GM19025 (cell line): ENCODE results near the gene FYN.

Experiments used
- ATAC-seq: cut with Tn5 transposase; IDR thresholded peaks from one replicate; pipeline ENCODE4 v1.9.1; 2021; ENCODE audit warnings: mild to moderate bottlenecking, low read depth, moderate library complexity; ENCODE audit not compliant: unreplicated experiment

FYN gene

DNA sequence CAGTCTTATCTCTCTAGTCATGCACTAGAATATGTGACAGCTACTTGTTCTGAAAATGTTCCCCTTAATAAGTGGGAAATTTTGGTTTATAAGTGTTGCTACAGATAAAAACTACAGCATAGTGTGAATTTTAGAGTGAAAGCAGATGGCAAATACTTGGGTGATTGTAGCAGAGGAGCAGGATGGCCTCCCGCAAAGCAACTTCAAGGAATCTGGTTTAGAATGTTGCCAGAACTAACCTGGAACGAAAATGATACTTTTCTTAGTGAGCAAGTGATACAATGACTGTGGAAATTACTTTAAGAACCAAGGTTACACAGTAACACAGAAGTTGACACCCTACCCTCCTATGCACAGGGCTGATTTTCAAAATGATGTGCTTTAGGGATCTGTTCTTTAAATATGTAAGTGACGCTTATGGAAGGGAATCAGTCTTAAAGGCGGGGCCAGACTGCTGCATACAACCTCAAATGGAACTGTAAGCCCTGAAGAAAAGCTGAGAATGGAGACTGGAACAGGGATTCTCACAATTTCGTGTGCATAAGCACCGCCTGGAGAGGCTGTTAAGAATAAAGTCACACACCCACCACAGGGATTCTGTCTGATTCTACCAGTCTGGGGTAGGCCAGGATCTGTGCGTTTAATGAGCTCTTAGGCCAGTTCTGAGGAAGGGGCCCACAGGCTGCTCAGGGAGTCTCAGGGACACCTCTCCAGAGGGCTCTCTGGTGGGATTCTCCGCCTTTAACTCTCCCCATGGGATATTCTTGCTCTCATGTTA is 97.9 kb downstream of the FYN start:
- ATAC-seq, result no peak

DNA sequence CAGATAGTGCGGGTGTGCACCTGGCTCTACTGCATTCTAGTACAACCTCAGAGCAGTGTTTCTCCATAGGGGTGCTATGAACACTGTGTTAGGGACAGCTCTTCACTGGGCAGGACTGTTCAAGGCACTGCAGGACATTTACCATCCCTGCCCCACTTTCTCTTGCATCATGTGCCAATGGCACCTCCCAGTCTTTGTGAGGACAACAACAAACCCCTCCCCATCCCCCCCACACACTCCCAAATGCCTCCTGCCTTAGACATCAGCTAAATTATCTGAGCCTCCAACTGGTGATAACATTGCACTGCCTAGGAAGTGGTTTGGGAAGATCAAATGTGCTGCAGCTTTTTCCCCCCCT is 98.9 kb downstream of the FYN start:
- ATAC-seq, result no peak

DNA sequence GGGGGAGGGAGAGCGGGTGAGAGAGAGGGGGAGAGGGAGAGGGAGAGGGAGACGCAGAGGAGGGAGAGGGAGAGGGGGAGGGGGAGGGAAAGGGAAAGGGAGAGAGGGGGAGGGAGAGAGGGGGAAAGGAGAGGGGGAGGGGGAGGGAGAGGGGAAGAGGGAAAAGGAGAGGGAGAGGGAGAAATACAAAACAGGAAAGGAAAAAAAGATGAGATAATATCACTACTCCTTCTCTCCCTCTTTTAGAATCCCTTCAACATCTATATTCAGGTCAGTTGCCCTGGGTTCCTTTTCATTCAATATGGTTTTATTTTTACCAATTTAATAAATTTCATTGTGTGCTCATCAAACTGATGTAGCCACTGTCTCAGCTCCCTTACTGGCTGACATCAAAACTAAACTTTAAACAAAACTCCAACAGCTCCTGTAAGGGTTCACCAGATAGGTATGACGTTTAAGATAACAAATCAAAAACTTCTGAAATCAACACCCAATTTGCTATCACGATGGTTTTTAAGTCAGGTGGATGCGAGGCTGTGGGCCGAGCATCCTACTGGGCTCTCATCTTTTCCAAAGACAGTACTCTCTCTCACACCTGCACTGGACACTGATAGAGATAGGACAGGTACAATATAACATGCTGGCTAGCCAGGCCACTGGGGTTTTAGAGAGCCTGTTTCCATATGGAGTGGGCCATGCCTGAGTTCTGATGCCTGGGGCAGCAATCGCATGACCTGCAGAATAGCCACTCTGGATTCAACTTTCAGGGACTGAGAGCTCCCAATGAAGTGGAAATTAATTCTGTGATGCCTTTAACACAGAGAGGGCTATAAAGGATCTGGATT is 99.5 kb downstream of the FYN start:
- ATAC-seq, result no peak

DNA sequence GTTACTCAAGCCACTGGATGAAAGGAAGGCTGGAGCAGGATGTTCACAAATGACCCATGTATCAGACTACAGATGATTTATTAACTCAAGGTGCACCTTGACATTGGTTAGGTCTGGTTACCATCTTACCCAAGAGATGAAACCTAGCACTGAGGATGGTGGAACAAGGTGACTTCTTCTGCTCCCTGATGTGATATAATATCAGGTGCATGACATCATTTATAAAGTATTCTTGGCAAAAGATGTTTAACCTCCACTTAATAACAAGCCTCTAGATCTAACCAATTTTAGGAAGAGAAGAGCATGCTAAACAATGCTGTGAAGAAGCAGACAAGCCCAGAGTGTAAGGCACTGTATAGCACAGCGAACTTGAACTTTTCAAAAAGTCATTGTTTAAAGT is 100.9 kb downstream of the FYN start:
- no peak for ATAC-seq

DNA sequence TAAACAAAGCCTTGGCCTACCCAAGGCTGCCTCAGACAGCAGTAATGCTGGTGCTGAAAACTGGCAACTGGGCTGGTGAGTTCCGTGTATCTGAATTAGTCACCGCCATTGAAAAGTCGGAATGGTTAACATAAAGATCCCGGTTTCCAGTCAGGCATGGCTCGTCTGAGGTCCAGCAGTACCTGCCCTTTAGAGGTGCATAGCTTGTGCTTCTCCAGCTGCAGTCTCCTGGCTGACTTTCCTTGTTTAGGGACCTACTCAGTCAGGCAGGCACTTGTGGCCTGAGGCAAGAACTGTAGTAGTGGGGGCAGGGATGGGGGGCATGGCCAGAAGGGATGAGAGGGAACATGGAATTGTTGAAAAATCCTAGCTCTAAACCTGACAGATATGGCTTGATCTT is 101.6 kb downstream of the FYN start:
- ATAC-seq, result no peak

DNA sequence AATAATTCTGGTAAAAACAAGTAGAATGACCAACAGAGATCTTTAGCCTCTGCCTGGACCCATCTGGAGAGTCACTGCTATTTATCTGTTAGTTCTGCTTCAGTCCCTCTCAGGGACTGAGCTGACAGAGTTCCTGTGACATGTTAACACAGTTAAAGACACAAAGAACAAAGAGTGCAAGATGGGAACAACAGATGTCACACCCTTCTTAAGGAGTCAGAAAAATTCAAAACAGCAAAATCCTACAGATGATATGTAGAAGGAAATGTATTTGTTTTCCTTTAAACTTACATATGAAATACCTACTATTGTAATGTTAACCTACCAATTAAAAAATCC is 102.2 kb downstream of the FYN start:
- no peak for ATAC-seq

DNA sequence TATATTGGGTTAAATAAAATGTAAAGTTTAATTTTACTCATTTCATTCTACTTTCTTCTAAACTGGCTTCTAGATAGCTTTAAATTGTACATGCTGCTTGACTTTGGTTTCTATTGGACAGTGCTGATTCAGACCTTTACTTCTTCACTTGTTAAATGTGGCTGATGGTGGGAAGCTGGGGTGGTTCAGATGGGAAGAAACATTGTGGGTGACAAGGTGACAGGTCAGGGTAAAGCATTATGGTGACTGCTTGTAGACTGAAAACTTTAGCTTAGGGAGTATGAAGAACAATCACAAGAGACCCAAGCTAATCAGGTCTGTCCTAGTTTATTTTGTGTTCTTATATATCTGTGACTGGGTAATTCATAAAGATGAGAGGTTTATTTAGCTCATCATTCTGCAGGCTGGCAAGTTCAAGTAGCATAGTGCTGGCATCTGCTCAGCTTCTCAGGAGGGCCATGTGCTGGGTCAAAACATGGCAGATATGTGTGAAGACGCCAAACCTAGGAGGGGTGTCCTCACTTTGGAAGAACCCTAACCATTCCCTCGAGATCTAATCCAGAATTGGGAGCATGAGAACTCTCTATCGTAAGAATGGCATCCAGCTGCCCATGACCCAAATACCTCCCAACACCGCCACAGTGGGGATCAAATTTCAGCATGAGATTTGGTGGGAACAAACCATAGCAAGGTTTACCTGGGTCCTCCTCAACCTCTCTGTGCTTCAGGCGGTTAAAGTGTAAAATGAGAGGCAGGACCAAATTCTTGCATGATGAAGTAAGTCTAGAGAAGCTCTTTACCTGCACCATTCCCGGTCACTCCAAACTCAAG is 102.8 kb downstream of the FYN start:
- ATAC-seq, result no peak

DNA sequence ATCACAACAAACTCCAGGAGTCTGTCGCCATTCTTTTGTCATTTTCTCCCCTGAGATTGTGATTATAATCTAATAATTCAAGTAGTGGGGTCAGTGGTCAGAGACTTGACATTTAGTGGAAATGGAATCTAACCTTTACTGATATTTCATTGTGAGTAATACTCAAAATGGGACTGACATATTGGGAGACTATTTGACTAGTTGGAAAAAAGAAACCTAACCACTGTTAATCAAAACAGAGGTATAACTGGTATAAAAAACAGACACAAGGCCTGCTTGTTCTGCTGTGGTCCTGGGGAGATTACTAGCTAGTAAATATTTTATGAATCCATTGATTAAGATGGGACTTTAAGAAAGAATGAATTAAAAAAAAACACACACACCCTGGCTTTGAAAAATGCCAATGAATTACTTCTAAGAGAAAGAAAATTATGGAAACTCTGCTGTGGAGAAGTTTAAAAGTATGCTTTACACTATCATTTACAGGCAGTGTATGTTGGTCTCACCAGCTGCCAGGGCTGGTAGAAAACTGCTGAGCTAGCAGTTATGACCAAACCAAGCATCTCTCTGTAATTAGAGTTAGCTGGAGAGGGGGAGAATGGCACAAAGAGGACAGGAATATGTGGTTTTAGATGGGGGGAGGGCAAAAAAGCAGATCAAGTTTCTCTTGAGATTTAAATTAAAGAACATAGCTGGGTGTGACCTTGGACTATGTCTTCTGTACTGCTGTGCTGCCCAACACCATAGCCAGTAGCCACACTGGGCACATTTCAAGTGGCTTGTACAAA is 103.7 kb downstream of the FYN start:
- no peak for ATAC-seq

DNA sequence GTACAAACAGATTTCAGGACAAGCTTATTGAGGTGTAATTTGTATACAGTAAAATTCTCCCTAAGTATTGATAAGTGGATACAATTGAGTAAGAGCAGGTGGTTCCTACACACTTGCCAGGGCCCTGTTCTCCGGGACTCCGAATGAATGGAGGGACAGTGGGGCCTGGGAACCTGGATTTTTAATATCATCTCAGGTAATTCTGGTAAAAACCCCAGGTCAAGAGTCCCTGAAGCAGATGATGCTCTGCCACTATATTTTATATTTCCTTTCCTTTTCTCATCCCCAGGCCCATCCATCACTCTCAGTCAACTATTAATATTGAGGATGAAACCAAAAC is 104.9 kb downstream of the FYN start:
- no peak for ATAC-seq

DNA sequence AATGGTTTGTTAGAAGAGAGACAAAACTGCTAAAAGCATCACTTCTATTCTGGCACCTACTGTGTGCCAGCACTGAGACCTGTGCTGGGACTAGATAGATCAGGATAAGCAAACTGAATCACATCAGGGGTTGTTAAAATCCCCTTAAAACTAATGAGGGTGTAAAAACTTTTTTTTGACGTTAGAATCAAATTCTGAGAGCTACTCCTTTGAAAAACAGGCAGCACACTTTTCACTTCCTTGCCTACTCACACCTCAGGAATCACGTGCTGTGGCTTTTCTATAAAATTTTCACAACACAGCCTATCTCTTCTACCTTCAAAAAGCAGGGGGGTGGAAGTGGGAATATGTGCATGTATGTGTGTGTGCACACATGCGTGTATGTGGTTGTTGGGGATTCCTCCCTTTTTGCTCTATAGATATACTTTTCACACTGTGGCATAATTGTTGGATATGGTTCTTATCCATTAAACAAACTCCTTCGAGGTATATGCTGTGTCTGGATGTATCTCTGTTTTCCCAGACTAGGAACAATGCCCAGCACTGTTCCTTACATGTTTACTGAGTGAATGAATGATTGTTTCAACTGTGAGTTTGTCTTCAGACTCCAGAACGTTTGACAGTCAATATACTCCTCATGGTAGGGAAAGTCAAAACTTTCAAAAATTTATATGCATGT is 105.4 kb downstream of the FYN start:
- no peak for ATAC-seq

DNA sequence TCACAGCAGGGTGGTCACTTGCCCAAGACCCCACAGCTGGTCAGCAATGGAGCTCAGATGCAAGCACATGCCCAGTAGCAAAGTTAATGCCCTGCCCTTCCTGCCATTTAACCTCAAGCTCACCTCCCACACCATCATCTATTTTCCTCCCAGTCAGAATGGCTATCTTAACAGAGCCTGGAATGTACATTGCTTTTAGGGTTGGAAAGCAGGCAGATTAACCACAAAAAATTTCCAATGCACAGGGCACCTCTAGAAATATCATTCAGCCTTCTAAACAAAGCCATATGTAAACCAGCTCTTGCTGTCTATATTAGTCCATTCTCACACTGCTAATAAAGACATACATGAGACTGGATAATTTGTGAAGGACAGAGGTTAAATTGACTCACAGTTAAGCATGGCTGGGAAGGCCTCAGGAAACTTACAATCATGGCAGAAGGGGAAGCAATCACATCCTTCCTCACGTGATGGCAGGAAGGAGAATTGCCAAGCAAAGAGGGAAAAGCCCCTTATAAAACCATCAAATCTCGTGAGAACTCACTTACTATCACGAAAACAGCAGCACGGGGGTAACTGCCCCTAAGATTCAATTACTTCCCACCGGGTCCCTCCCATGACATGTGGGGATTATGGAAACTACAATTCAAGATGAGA is 106.9 kb downstream of the FYN start:
- no peak for ATAC-seq

DNA sequence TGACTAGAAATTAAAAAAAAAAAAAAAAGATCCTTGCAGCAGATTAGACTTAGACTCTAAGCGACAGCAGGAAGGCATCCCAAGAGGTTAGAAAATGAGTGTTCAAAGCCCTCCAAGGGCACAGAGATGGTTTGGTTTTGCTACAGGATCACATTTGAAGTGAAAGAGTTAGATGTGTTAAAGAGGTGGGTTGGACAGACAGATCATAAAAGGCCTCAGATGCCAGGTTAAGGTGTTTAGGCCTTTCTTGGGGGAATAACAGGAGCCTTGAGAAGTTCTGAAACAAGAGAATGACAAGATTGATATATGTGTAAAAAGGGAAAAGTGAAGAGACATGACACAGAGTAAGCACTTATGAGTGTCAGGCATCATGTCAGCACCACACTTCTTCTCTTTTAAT is 107.5 kb downstream of the FYN start:
- no peak for ATAC-seq

DNA sequence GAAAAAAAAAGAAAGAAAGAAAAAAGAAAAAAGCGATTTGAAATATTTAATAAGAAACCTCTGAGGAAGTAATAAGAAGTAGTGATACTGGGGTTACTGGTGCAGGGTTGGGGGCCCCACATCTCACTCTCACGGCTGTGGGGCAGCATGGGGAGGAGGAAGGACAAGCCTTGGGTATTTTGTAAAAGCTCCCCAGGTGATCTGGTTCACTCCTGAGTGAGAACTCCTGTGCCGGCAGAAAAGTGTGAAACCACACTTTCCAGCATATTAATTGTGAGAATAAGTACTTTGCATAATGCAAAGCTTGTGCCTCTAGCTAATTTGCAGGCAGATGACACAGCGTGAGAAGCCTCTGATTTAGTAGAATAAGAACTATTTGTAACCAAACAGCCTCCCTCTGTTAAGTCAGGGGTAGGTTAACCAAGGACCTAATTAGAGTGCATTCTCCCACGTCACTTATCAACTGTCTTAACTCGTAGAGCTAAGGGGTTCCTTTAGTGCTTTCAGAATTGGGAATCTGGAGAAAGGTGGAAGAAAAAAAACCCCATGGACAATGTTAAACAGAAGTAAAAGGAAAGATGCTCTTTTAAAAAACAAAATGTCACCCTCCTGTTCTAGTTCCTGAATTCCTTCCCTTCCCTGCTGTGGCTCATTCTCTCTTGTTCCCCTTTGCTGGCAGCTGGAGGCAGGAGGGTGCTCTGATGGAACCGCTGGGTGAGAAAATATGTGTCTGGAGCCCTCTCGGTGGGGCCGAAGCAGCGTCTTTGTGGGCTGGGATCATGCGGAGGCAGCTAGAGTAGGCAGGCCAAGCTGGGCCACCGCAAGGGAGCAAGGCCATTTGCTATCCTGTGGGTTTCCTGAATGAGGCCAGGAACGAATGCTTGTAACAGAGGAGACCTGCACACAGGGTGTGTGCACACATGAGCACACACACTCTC is 108.7 kb downstream of the FYN start:
- ATAC-seq, result peak; percentile 87

DNA sequence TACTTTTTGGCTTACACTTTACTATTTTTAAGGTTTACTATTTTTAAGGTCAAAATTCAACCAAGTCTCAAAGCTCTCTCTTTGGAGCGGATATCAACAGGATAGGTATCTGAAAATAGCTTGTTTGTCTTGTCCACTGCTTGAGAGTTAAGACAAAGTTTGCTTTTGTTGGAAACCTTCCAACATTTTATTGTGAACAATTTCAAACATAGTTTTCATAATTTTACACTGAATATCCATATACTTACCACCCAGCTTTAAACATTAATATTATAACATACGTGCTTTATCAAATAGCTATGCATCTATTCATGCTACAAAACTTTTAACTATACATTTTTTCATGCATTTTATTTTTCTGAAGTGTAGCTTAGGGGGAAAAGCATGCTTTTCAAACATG is 109.9 kb downstream of the FYN start:
- ATAC-seq, result no peak

DNA sequence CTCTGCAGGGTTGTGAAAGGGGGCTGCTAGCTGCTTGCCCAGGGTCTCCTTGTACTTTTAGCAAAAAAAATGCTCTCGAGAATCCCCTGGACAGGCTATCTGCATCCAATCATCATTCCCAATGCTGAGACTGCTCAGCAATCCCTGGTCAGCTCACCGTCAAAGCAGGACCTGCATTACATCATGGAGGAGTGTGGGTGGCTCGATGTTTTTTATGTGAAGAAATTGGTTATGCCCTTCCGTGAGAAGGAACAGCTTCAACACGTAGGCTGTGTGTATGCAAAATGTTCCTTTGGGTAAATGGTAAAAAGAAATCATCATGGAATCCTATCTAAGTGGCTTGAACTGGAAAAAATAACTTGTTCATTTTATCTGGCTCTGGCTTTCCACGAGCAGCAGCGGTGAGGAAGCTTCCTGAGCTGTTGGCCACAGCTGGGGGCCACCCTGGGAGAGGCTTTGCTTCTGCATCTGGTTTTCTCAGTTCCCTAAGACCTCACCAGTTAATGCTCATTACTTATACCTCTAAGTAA is 111.4 kb downstream of the FYN start:
- ATAC-seq, result no peak

DNA sequence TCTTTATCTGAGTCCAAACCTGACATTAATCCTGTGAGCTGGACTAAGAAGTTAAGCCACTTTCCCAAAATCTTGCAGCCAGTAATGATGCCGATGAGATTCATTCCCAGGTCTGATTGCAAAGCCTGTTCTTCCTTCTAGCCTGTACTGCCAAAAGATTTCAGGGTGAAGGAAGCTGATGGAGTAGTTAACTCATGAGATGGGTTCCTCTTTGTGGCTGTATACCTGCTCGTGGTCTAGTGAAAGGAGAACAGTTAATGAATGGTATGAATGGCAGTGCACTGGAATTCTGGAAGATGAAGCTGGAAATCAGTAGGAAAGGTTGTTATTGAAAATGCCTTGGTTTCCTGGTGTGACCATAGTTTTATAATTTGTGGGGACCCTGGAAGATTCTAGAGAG is 112.0 kb downstream of the FYN start:
- no peak for ATAC-seq

DNA sequence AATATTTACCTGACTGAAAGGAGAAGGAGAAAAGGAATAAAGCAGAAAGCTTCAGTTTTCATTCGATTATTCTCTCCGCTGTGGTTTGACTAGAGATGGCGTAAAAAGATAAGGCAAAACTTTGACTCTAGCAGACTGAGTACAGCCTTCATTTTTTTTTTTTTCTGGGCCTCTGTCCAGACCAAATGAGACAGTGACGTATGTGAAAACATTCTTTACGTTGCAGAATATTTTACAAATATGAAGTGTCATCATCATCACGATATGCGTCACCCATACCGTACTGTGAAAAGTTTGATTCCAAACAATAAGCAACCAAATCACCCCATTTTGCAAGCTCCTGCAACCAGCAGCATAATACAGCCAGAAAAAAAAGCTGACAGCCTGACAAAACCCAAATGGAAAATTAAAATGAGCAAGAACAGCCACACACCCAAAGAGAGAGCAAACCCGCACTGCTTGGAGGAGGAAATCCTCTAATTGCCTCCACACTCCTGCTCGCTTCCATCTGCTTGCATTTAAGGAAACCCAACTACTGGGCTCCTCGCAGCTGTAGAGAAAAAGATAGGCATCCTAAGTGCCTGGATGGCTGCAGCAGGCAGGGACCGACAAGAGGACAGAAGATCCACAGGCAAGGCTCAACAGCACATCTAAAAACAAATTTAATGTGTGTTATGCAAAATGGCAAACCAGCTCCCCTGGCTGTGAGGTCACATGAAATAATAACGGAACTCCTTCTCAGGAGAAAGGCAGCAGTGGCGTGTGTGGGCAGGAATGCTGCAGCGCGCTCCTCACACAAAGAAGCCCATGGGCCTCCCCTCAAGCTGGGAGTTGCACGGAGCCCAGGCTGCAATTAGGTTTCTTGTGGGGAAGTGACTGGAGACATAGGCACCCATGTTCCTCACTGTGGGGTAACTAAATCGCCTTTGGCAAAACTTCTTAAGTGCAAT is 113.1 kb downstream of the FYN start:
- no peak for ATAC-seq
